Activated CD8-positive, alpha-beta memory T cell treated with anti-CD3 and anti-CD28 coated beads, Interleukin-2, amount 50 U/mL, for 48 hours (primary cell): ENCODE results near the gene MBNL1.

Source experiments
- DNase-seq: peaks from one replicate; pipeline ENCODE4 v3.0.0-alpha.2; 2020

Gene MBNL1

DNA sequence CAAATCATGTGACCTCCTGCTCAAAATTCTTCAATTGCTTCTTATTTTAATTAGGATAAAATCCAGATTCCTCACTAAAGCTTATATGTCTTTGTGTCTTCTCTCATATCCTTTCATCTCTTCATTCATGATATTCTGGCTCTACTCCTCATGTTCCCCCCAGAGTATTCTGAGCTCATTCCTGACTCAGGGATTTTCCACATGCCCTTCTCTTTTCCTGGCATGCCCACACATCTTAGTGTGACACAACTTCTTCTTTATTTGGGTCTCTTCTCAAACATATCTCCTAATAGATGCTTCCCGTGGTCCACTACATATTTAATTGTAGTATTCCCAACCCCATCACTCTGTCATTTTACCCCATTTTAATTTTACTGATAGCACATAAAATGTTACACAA is 15.2 kb upstream of the MBNL1 start:
- no peak for DNase-seq

DNA sequence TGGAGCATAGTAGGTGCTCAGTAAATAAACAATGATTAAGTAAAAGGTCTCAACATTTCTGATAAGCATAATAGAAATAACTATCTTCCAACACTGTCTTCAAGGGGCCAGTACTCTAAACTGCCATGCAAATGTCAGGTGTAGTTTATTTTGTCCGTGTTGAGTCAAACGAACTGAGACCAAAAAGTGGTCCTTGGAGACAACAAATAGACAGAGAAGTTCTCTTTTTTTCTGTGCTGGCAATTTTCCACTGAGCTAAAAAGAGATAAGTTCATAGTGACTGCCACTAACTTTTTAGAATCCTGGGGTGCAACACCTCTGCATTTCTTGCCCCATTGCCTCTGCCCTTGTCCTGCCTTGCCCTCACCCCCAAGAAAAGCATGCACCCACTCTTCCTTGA is 14.7 kb upstream of the MBNL1 start:
- DNase-seq: no peak

DNA sequence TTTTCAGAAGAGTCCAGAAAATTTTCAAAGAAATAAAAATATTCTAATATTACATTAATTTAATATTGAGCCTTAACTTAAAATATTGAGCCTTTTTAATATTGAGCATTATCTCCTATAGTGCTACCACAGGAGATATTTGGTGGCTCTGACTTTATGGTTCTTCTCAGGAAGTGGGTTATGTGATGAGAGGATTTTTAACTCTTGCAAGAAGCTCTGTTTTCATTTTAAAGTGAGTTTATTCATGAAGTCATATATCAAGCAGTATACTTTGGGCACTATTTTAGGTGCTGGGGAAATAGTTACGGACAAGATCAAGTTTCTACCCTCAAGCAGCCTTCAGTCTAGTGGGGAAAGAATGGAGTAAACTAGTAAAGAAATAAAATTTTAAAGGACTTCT is 13.4 kb upstream of the MBNL1 start:
- no peak for DNase-seq

DNA sequence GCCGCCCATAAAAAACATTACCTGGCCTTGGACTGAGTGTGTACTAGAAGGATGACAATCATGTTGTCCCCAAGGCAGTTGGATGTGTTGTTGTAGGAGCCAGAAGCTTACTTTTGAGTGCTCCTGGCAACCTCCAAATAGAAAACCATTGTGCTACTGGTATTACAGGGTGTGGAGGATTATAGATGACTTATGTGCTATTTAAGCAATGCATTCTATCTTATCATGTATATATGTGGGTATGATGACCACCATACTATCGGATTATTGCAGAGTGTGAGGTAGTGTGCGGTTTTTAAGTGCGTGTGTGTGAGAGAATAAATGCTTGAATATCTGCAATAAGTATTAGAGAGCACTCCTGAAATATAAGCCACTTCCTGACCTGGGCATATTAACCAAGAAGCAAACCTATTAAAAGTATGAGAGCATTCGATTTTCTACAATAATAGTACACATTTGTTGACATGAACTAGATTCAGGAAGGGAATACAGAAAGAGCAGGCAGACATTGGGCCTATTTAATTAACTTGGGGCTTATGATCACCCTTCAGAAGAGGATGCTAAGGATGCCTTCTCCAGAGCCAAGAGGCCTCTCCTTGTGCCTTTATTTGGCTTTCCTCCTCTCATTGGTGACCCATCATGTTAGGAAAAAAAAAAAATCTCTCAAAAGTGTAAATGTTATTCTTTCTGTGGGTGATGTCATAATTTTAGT is 11.7 kb upstream of the MBNL1 start:
- DNase-seq: no peak

DNA sequence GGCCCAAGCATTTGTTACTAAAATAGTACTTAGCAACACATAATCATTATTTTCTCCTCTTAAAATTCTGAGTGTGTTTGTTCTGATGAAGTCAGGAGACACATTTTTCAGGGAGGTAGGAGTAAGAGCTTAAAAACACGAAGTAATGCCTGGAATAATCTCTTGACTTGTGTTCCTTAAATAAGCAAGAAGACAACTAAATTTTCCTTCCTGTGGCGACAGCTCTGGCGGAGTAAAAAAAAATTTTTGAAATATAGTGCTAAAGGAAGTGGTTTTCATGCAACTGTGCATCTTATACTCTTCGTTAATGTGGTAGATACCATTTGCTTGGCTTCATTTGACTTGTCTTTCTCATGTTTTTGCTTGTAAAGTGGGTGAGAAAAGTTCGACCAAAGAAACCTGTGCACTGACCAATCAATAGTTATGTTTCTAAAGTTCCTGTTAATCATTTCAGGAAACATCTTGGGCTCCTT is 11.1 kb upstream of the MBNL1 start:
- no peak for DNase-seq

DNA sequence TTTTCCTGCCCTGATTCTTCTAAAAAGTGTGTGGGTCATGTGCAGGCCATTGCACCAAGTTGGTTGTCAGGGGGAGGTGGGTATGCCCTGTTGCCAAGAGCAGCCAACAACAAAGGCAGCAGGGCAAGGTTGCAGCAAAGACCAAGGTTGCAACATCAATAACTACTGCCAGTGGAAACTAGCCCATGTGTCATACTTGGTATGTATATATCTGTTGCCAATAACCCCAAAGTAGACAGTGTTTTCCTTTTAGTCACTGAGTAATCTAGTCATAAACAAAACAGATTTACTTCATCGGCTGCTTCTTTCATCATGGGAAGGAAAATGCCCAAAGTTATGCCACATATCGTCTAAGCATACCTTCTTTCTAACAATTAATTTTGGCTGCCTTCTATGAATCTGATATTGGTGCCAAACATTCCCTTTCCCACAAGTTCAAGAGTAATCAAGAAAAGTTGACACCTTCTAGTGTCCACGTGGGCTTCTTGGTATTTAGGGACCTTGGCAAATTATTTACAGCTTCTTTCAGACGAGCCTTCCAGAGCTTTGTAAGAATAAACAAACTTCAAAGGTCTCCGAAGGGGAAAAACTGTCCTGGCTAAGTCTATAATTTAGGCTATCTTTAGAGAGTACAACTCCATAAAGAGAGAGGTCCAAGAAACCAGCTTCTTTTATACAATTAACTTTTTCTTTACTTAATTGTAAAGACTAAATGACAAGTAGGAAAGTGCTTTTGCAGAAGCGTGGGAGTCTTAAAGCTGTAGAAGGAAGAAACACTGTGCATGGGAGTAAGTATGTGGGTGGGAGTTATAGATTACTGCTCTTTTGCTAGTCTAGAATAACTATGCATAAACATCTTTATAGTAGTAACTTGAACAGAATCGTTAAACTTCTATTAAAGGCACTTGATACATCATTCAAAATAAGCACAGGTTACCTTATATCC is 10.0 kb upstream of the MBNL1 start:
- DNase-seq: no peak

DNA sequence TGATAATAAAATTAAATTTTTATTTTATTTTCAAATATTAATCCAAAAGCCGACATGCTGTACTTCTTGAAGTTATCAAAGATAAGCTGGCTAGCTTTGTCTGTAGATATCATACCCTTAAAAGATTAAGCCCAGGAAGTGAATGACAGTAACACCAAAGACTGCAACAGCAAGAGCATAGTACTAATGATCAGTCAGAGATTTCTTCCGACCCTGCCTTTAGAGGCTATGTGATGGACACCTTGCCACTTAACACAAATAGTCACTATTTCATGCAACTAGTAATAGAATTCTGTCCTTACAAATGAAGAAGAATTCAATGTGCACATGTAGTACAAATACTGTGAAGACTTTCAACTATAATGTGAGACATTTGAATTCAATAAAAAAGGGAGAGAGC is 9.3 kb upstream of the MBNL1 start:
- DNase-seq: no peak

DNA sequence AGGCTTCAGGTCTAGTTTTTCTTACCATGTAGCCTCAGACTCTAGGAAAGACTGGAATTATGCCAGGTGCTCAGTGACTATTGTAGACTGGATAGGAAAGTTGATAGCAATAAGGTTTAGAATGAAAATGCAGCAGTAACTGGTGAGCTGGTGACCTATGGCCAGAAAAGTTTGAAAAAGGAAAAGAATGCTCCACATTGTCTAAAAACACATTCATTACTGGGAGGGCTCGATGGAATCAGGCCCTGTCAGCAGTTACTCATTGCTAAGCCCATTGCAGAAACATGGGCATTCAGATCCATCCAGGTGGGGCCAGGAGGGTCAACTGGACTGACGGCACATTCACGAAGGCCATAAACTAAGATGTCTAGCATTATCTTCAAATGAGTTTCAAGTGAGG is 8.7 kb upstream of the MBNL1 start:
- DNase-seq: no peak

DNA sequence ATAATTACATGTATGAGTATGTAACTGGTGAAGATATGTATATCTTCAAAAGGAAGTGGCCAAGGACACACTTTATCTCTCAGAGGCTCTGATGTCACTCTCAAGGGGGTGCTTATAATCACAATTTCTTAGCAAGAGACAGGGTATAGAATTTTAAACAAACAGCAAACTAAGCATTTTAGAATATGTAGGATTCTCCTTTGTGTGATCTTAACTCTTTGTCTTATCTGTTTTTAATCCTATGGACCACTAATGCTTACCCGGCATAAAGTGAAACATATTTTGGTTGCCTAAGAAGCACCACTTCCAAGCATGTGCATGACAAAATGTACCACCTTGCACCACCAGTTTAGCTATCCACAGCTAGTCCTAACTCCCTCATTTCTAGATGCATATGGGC is 8.2 kb upstream of the MBNL1 start:
- no peak for DNase-seq

DNA sequence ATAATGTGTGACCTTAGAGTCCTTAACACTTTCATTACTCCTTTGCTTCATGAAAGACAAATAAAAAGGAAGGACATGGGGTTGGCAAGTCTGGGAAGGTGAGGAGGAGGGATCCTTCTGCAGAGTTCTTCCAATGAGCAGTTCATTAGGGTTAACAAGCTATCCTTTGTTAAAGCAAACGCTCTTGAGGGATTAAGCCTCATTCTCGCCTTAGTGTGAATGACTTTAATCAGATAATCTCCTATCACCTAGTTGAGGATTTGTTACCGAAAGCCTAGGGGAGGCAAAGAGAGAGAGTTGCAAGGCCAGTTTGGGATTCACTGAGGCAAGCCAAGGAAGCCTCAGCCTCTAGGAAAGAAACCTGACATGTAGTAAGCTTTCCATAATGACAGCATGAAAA is 7.4 kb upstream of the MBNL1 start:
- no peak for DNase-seq

DNA sequence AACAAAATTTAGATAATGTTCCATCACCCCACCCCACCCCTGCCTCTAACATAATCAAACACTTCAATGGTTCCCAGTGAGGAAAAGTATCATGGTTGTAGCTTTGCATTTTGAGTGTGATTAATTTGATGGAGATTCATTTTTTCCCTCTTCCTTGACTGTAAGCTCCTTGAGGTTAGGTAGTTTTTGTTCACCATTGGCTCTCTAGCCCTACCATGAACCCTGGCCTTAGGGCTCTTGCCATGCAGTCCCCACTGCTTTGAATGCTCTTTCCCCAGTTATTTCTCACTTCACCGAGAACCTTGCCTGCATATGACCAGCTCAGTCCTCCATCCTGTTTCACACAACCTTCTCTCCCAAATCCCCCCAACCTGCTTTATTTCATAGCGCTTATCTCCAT is 5.0 kb upstream of the MBNL1 start:
- no peak for DNase-seq

DNA sequence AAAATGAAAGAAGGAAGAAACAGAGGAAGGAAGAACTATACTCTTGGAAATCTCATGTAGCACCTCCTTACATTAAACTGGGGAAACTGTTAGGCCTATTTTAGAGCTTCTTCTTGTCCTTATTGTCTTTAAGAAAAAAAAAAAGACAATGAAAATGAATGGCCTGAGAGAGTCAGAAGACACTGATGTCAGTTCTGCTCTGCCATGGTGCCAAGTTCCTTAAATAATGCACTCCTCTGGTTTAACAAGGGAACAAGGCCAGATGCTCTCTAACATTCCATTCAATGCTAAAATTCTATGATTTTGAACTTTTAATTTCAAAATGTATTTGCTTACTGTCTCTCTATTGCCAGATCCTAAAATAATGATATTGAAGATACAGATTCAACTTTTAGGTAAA is 4.4 kb upstream of the MBNL1 start:
- no peak for DNase-seq

DNA sequence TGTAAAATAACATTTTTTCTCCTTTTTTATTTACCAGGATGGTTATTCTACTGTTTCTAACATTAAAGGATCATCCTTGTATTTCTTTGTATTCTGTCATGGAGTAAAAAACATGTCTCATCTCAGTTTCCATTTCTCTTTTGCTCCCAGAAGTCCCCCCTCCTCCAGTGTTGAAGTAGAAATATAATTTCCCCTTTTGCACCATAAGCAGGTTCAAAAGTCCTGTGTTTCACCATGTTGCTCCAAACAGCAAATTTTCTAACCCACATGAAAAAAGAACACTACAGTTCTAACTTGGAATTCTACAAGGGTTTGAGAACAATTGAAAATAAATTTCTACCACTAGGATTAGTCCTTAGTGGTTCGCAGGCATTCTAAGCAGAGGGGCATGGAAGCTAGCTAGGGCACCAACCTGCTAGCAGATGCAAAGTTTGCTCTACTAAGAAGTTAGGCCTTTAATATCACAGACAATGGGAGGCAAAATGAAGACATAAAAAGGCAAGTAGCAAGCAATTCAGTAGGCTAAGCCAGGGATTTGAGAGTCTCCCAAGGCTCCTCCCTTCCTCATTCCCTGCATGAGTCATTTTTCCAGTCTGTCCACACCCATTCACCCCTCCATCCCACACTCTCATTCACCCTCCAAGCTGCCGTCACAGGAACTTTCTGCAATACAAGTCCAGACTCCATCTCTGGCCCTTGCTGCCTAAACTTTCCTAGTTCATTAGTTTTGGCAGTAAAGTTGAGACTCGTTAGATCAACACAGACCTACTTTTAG is 2.3 kb upstream of the MBNL1 start:
- DNase-seq: no peak

DNA sequence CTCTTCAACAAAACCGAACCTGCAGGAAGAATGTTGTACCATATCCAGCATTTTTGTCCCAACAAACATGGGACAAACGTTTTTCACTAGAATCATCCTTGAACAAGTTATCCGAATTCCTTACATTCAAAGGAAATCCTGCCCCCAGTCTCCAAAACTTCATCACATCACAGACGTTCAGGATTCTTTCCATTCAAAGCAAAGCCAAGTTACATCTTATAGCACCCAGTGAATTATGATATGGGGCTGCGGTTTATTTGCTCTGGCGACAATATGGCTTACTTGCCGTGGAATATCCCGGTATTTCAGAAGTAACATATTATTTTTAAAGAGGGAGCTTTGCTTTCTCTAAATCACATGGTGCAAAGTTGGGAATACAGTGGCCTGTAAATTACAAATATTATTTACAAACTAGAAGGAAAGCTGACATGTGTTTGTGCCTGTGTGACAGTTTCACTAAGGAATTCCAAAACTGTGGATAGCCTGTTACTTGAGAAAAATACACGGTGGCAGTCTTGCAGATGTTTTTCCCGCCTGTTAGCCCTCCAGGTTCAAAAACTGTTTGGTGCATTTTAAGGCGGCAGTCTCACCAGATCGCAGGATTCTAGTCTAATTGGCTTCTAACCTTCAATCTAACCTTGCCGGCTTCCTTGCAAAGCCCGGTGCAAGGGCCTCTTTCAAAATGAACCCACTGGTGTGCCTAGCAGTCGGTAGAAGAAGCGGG is 736 bp upstream of the MBNL1 start:
- no peak for DNase-seq

DNA sequence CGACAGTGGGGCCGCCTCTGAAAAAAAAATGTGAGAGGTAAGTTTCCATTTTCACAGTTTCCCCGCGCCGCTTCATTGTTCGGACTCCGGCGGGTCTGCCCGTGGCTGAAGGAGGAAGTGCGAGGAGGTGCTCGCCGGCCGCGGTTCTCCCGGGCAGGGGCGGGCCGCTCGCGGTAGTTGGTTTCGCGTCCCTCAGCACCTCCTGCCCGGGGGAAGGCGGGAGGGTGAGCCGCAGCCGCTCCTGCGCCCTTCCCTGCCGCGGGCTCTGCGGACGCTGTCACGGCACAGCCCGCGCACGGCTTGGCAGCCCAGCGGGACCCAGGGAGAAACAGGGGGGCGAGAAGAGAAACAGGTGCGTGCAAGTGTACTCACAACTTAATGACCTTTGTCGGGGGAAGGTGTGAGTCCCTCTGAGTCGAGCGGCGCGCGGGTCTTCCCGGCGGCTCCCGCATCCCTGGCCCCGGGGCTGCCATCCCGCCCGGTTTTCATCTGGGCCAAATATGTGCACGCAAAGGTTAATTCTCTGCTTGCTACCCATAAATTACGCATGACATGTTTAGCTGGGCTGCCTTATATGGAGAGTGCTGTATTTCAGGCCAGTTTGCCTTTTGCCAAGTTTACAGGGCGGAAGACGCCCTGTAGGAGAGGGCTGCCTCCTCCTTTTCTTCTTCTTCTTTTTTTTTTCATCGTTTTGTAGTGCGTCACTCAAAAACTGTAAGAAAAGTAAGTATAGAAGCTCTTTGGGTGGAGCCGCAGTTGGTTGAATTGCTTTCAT is 514 bp downstream of the MBNL1 start:
- DNase-seq: no peak

DNA sequence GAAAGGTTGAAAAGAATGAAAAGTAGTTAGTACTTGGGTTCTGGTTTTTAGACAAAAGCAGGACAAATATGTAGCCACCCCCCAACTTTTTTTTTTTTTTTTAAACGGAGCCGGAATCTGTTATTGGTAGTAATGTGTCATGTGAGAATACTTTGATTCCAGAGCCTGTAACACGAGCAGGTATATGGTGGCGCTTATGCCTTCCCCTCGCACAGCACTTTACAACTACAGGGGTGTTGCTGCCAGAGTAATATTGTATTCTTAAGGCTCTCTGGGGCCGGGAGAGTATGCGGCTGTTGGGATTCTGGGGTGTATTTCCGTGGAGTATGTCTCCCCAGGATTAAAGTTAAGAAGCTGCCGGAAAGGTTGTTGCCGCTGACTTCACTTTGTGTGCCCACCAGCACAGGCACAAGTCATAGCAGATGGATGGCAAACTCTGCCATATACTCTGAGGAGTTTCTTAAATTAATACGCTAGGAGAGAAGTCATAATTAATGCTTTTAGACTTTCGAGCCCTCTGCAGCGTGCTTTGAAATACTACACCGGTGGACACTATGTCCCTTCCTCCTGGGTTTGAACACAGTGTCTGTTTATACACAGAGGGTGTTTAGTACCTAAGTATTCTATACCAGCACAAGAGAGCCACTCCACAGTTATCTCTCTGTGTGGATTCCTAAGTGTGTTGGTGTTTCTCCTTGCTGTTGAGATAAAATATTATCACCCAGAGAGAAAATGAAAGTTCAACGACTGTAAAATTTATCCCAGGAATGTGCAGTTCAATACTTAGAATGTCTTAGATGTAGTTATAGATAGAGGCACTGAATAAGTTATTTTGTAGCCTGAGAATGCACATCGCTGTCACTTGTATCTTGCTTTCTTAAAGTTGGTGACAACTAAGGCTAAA is 1.4 kb downstream of the MBNL1 start:
- no peak for DNase-seq

DNA sequence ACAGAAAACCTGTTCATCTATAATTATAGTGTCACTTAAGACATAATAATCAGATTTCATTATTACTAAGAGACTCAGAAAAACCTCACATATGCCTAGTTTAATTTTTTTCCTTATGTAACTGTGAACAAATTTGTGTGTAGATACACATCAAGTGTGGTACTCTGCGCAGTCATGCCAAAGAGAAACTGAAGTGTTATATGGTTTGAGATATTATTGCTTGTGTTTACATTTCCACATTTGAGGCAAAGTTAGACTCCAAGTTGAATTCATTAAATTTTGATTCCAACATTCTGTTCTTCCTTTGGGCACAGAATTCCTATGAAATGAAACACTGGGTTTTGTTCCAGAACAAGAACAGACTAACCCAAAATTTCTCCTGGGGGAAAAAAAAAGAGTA is 2.2 kb downstream of the MBNL1 start:
- DNase-seq: no peak

DNA sequence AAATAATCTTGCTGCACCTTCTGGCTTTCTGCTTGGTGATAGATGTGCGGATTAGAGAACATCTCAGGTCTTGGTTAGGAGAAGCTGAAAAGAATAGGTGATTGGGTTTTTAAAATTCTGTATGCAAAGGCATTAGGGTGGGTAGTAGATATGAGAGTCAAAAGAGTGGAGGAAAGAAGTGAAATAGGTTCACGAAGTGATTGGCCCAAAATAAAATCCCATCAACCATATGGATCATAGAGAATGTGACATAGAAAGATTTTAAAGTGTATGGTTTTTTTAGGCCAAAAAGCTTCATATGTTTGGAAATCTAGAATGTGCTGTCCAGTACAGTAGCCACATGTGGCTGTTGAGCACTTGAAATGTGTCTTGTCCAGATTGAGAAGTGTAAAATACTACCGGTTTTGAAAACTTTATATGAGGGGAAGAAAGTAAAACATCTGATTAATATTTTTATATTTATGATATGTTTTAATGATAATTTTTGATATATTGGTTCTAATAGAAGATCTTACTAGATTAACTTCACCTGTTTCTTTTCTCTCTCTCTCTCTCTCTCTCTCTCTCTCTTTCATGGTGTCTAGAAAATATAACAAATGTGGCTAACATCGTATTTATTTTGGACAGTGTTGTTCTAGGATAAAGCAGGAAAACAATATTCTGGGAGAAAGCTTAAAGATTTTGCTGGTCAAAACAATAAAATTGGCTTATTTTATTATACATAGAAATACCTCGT is 2.9 kb downstream of the MBNL1 start:
- no peak for DNase-seq

DNA sequence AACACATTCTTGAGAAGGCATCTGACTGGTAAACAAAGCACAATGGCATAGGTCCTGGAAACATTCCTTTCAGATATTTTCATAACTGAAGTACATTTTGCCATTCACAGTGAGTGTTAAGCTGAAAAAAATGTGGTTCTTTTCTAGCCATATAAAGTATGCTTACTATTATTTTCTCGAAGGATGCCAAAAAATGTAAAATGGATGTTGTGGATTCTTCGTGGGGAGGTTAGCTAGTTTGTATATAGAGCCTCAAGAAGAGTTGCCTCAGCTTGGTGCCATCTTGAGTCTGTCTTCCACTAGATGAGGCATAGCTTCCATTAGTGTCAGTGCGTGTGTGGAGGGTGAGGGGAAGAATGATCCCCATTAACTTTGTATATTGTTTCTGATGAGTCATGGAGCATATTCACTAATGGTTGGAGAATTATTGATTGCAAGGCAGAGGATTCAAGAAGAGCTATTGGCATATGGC is 4.1 kb downstream of the MBNL1 start:
- DNase-seq: no peak

DNA sequence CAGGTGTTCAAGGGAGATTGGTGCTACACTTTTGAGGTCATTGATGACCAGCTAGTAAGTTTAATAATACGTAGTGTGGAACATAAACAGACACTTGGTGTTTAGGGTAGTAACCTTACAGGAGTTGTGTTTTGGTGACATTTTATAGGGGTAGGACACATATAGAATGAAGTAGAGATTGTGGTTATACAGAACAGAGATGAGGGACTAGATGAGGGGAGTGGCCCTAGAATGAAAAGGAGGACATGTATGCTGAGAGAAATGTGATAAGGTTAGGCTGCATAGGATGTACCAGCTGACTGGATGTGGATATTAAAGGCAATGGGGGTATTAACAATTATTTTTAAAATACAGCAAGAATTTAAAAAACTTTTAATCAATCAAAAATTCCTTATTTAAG is 8.0 kb downstream of the MBNL1 start:
- DNase-seq: no peak
